ENCODE measurements around the gene ADAM15. TPM values are rescaled to one million over a fixed set of nuclear protein-coding genes. Genes with fewer than 3 reads are reported as not detected.

ADAM15 gene
- polyA plus RNA-seq, 1 of the 3 experiments (the other 2 are of a cell fraction): 60.1 TPM

DNA sequence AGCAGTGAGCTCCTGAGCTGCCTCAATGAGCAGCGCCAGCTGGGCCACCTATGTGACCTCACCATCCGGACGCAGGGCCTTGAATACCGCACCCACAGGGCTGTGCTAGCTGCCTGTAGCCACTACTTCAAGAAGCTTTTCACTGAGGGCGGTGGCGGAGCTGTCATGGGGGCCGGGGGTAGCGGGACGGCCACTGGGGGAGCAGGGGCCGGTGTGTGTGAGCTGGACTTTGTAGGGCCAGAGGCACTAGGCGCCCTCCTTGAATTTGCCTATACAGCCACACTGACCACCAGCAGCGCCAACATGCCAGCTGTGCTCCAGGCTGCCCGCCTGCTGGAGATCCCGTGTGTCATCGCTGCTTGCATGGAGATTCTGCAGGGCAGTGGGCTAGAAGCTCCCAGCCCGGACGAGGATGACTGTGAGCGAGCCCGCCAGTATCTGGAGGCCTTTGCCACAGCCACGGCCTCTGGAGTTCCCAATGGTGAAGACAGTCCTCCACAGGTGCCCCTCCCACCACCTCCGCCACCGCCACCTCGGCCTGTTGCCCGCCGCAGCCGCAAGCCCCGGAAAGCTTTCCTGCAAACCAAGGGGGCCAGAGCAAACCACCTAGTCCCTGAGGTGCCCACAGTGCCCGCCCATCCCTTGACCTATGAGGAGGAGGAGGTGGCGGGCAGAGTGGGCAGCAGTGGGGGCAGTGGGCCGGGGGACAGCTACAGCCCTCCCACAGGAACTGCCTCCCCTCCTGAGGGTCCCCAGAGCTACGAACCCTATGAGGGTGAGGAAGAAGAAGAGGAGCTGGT is 36.2 kb upstream of the ADAM15 start:
- no peaks in the 10 kb centered on the region for H3K79me2 ChIP-seq (ENCODE audit: insufficient read depth)
- no peak overlapping the region for H3K4me3 ChIP-seq (ENCODE audit: low read depth in 2 of 2, low read length in 1 of 2)
- WGBS (ENCODE audit: low lambda C conversion rate): 93% methylated on average over 11 of the region's 31 CpGs
- H3K4me1 ChIP-seq (ENCODE audit: control insufficient read depth in 1 of 2, insufficient read depth in 2 of 2, low read depth in 1 of 2, low read length in 1 of 2): peaks cover 0 to 15% of the 10 kb centered on the region in 2 experiments; a peak in 1 of 4 replicates
- no peaks in the 10 kb centered on the region for H3K9me3 ChIP-seq
- H3K27ac ChIP-seq (ENCODE audit: low read depth in 2 of 2, low read length in 1 of 2): no peak overlapping the region
- peaks cover 6% of the 10 kb centered on the region for H3F3A ChIP-seq (replicated peaks; ENCODE audit: insufficient read depth)
- H3K9me2 ChIP-seq: no peaks in the 10 kb centered on the region
- H4K20me1 ChIP-seq (ENCODE audit: insufficient read depth): no peaks in the 10 kb centered on the region
- no peak overlapping the region for H3K4me2 ChIP-seq
- no peak for DNase-seq
- TF ChIP-seq NFIC (IDR thresholded peaks at IDR 0.05; ENCODE audit: borderline replicate concordance): no peak
- no peak for TF ChIP-seq TEAD4 (IDR thresholded peaks at IDR 0.05; ENCODE audit: borderline replicate concordance, insufficient read depth)
- TF ChIP-seq GABPA (IDR thresholded peaks at IDR 0.05; ENCODE audit: low read depth): no peak
- TF ChIP-seq, protein P1, sequence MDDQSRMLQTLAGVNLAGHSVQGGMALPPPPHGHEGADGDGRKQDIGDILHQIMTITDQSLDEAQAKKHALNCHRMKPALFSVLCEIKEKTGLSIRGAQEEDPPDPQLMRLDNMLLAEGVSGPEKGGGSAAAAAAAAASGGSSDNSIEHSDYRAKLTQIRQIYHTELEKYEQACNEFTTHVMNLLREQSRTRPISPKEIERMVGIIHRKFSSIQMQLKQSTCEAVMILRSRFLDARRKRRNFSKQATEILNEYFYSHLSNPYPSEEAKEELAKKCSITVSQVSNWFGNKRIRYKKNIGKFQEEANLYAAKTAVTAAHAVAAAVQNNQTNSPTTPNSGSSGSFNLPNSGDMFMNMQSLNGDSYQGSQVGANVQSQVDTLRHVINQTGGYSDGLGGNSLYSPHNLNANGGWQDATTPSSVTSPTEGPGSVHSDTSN (IDR thresholded peaks at IDR 0.05): no peak
- no peak for TF ChIP-seq POLR2AphosphoS5 (IDR thresholded peaks at IDR 0.05; ENCODE audit: low read depth, low read length)
- no peak for TF ChIP-seq RCOR1 (IDR thresholded peaks at IDR 0.05; ENCODE audit: low read length)
- no peak for TF ChIP-seq EP300 (IDR thresholded peaks at IDR 0.05; ENCODE audit: borderline replicate concordance in 1 of 2, low read depth in 1 of 2, low read length in 1 of 2)
- TF ChIP-seq ELF1 (IDR thresholded peaks at IDR 0.05): no peak
- TF ChIP-seq SIN3A (IDR thresholded peaks at IDR 0.05; ENCODE audit: borderline replicate concordance, low read depth, low read length): no peak
- no peak for TF ChIP-seq CHD2 (IDR thresholded peaks at IDR 0.05; ENCODE audit: low read length, partially characterized antibody)
- TF ChIP-seq, protein P2, sequence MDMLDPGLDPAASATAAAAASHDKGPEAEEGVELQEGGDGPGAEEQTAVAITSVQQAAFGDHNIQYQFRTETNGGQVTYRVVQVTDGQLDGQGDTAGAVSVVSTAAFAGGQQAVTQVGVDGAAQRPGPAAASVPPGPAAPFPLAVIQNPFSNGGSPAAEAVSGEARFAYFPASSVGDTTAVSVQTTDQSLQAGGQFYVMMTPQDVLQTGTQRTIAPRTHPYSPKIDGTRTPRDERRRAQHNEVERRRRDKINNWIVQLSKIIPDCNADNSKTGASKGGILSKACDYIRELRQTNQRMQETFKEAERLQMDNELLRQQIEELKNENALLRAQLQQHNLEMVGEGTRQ (IDR thresholded peaks at IDR 0.05; ENCODE audit: borderline replicate concordance, low read depth, low read length): no peak
- TF ChIP-seq SMC3 (IDR thresholded peaks at IDR 0.05; ENCODE audit: low read depth, low read length): no peak
- TF ChIP-seq, protein P3, sequence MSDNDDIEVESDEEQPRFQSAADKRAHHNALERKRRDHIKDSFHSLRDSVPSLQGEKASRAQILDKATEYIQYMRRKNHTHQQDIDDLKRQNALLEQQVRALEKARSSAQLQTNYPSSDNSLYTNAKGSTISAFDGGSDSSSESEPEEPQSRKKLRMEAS (IDR thresholded peaks at IDR 0.05; ENCODE audit: low read depth): no peak
- CTCF ChIA-PET: interaction anchor here (0.9 to 9.3 kb wide), 10 partner anchors 14 to 70 kb away, joined by 3 to 149 read pairs (median 4); partner anchors contain the start of genes ADAM15, EFNA3, LENEP and PYGO2
- POLR2A ChIA-PET: no interaction called here
- no peaks in the 10 kb centered on the region for H3K27me3 ChIP-seq (ENCODE audit: insufficient read depth)
- no peak overlapping the region for H2AFZ ChIP-seq (ENCODE audit: low read depth)
- H3K9ac ChIP-seq: no peak overlapping the region
- peaks cover 0 to 22% of the 10 kb centered on the region in 2 experiments for H3K36me3 ChIP-seq (replicated peaks in 1 of 2; ENCODE audit: control insufficient read depth in 1 of 2, insufficient read depth in 2 of 2, low read length in 1 of 2)

DNA sequence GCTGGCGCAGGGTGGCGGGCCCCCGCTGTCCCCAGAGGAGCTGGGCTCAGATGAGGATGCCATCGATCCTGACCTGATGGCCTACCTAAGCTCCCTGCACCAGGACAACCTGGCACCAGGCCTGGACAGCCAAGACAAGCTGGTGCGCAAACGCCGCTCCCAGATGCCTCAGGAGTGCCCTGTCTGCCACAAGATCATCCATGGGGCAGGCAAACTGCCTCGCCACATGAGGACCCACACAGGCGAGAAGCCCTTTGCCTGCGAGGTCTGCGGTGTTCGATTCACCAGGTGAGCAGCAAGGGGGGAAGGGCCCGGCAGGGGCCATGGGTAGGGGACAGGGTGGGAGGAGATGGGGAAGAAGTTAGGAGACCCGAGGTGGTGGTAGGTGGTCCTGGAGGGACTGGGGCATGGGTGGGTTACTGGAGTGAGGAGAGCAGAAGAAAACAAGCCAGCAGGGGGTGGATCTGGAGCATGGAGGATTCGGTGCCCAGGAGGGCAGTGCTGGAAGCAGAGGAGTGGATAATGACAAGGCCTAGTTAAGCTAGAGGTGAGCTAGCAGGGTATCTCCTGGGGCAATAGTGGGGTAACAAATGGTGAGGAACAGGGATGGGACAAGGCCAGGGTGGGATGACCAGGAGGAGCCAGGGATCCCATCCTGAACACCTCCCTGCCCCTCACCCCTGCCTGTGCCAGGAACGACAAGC is 35.4 kb upstream of the ADAM15 start:
- POLR2A ChIA-PET: no interaction called here
- peaks cover 0 to 22% of the 10 kb centered on the region in 2 experiments for H3K36me3 ChIP-seq (replicated peaks in 1 of 2; ENCODE audit: control insufficient read depth in 1 of 2, insufficient read depth in 2 of 2, low read length in 1 of 2)
- WGBS (ENCODE audit: low lambda C conversion rate): 93% methylated on average over 14 of the region's 16 CpGs
- no peak for DNase-seq
- H3K27ac ChIP-seq (ENCODE audit: low read depth in 2 of 2, low read length in 1 of 2): no peak overlapping the region
- H3K4me2 ChIP-seq: no peak overlapping the region
- H3K79me2 ChIP-seq (ENCODE audit: insufficient read depth): no peaks in the 10 kb centered on the region
- H2AFZ ChIP-seq (ENCODE audit: low read depth): no peak overlapping the region
- H3K4me1 ChIP-seq (ENCODE audit: control insufficient read depth in 1 of 2, insufficient read depth in 2 of 2, low read depth in 1 of 2, low read length in 1 of 2): peaks cover 0 to 15% of the 10 kb centered on the region in 2 experiments; a peak in 1 of 4 replicates
- H3K4me3 ChIP-seq (ENCODE audit: low read depth in 2 of 2, low read length in 1 of 2): no peak overlapping the region
- no peak overlapping the region for H3K9ac ChIP-seq
- peaks cover 6% of the 10 kb centered on the region for H3F3A ChIP-seq (replicated peaks; ENCODE audit: insufficient read depth)
- no peaks in the 10 kb centered on the region for H3K9me3 ChIP-seq
- no peaks in the 10 kb centered on the region for H3K27me3 ChIP-seq (ENCODE audit: insufficient read depth)
- no peaks in the 10 kb centered on the region for H4K20me1 ChIP-seq (ENCODE audit: insufficient read depth)
- no peaks in the 10 kb centered on the region for H3K9me2 ChIP-seq
- CTCF ChIA-PET: interaction anchor here (0.7 to 9.3 kb wide), 16 partner anchors 8 to 76 kb away, joined by 3 to 149 read pairs (median 4); partner anchors contain the start of genes ADAM15, EFNA3, LENEP and PYGO2
- TF ChIP-seq, protein P1 (IDR thresholded peaks at IDR 0.05): no peak
- TF ChIP-seq, protein P4, sequence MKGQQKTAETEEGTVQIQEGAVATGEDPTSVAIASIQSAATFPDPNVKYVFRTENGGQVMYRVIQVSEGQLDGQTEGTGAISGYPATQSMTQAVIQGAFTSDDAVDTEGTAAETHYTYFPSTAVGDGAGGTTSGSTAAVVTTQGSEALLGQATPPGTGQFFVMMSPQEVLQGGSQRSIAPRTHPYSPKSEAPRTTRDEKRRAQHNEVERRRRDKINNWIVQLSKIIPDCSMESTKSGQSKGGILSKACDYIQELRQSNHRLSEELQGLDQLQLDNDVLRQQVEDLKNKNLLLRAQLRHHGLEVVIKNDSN (IDR thresholded peaks at IDR 0.05; ENCODE audit: borderline replicate concordance, low read depth): no peak
- TF ChIP-seq TCF12 (IDR thresholded peaks at IDR 0.05) (no peak), GATA2 (CRISPR knock-in tag; IDR thresholded peaks at IDR 0.05) (no peak), RXRA (IDR thresholded peaks at IDR 0.05; ENCODE audit: borderline replicate concordance, low read depth) (no peak), CHD2 (IDR thresholded peaks at IDR 0.05; ENCODE audit: low read length, partially characterized antibody) (no peak), FOXM1 (IDR thresholded peaks at IDR 0.05; ENCODE audit: low read depth) (no peak), EP300 (IDR thresholded peaks at IDR 0.05; ENCODE audit: borderline replicate concordance in 1 of 2, low read depth in 1 of 2, low read length in 1 of 2) (no peak), GABPA (IDR thresholded peaks at IDR 0.05; ENCODE audit: low read depth) (no peak), POLR2AphosphoS5 (IDR thresholded peaks at IDR 0.05; ENCODE audit: low read depth, low read length) (no peak), ELF1 (IDR thresholded peaks at IDR 0.05) (no peak), NFIC (IDR thresholded peaks at IDR 0.05; ENCODE audit: borderline replicate concordance) (no peak), RCOR1 (IDR thresholded peaks at IDR 0.05; ENCODE audit: low read length) (no peak)

Measured in SK-N-SH (cell line).